Measurements from ENCODE around the gene SFI1.

The SFI1 gene

GRCh38 chr22:31639436-31640039 is 143.2 kb downstream of the SFI1 start:
- DNase-seq = no peak

GRCh38 chr22:31646186-31647019 is 150.1 kb downstream of the SFI1 start:
- DNase-seq = peak; percentile 79

GRCh38 chr22:31647066-31647465 is 150.7 kb downstream of the SFI1 start:
- no peak for DNase-seq

DNA sequence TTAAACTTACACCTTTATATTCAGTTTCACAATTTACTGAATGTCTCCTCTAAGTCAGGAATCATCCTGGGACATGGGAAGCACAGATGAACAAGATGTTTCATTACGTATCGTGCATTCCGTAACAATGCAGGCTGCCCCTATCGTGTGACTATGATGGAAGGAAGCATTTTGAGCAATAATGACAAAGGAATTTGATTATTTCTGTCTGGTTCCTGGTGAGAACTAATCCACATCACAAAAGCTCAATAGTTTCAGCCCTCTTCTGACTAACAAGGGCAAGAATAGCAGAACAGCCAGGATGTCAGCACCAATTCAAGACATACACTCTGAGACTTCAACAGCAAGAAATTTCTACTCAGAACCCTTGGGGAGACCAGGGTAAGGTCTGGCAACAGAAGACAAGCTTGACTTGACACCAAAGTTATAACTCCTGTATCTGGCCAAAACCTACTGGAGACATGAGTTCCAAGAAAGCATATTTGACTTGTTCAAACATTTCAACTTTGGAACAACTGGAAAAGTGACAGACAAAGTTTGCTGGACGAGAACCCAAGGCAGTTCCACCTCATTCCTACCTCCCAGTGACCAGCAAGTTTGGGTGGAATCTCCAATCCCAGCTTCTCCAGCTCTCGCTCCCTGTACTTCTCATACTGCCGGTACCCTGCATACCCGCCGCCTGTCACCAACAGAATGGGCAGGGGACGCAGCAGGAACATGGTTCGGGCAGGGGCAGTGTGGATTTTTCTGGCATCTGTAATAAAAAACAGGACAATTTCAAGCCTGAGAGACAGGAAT is 151.4 kb downstream of the SFI1 start:
- no peak for DNase-seq

GRCh38 chr22:31650391-31650790 is 154.1 kb downstream of the SFI1 start:
- DNase-seq = no peak

GRCh38 chr22:31651664-31652063 is 155.3 kb downstream of the SFI1 start:
- no peak for DNase-seq

DNA sequence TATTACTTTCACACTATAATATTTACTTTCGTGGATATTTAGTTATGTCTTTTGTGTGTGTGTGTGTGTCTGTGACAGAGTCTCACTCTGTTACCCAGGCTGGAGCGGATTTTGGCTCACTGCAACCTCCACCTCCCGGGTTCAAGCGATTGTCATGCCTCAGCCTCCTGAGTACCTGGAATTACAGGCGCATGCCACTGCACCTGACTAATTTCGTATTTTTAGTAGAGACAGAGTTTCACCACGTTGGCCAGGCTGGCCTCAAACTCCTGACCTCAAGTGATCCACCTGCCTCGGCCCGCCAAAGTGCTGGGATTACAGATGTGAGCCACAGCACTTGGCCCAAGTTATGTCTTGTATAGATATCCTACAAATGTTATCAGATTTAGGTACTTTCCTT is 155.8 kb downstream of the SFI1 start:
- no peak for DNase-seq

- no peak for DNase-seq
These were observed 156.8 kb downstream of the SFI1 start for GRCh38 chr22:31652911-31653684.

DNA sequence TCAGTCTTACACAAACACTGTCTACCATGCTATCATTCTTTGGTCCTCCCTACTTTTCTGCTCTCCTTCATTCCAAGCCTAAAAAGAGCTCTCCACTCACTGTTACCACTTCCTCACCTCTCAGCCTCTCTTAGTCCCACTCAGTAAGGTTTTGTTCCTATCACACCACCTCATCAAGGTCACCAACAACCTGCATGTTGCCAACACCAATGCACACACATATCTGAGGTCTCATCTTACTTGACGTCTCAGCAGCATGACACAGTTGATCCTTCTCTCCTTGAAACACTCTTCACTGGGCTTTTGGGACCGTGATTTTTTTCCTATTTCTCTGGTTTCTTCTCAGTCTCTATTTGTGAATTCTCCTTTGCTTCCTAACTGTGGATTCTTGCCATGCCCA is 157.6 kb downstream of the SFI1 start:
- DNase-seq = no peak

DNA sequence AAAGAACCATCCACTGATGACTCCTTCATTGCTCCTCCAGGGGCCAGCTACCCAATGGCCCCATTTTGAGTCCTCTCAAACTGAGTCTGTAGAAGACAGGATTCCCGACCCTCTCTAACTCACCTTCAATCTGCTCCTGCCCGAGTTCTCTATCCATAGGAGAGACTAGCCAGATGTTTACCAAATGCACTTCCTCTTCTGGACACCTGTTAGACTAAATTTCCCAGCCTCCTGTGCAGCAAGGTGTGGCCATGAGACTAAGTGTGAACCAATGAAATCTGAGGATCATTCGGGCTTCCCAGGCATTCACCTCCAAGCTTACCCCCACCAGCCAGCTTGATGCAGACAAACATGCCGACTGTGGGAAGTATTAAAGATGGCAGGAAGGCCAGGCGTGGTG is 158.1 kb downstream of the SFI1 start:
- no peak for DNase-seq

GRCh38 chr22:31659246-31659645 is 162.9 kb downstream of the SFI1 start:
- no peak for DNase-seq

DNA sequence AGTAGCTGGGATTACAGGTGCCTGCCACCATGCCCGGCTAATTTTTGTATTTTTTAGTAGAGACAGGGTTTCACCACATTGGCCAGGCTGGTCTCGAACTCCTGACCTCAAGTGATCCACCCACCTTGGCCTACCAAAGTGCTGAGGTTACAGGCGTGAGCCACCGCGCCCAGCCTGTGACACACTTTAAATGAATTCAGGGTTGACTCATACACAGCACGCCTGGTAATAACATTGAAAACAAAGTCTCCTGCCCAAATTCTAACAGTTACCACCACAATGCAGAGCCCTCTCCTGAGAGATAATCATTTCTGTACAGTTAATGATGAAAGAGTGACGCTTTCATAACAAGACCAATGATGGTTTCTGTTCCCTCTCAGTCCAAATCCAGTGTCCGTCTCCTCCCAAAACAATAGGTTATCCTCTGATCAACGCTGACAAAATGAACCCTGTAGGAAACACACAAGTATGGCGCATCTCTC is 164.6 kb downstream of the SFI1 start:
- peak; percentile 80 for DNase-seq

- peak; percentile 99 for DNase-seq
These were observed 165.7 kb downstream of the SFI1 start, which contains the start of gene PISD for GRCh38 chr22:31661851-31662667. TSS of gene PISD (minus strand) at chr22:31662215. CDS start at chr22:31662208, 7 bp downstream.

GRCh38 chr22:31662668-31663037 is 166.3 kb downstream of the SFI1 start:
- DNase-seq = no peak
